MCF 10A (cell line): ENCODE measurements around the gene EMP2. TPM values are rescaled to one million over a fixed set of nuclear protein-coding genes. Genes with fewer than 3 reads are reported as not detected.

ENCODE experiments used
- BruUV-seq: library from RNA; stranded (reverse); fragments of 400-500 nt; replicated peaks from 2 replicates; lab custom pipeline; 2021; lab: Mats Ljungman, UMichigan
- CTCF ChIA-PET: fragments of 300-600 bp; sonication (Branson Sonifier 250); formaldehyde crosslinking; extraction: SDS; loops from one replicate; lab custom pipeline; 2021; ENCODE audit warnings: antibody characterized with exemption, inconsistent platforms; lab: Yijun Ruan, JAX
- POLR2A ChIA-PET: fragments of 300-600, 350-650 bp; sonication (Branson Sonifier 250); formaldehyde crosslinking; extraction: SDS; loops from one replicate; lab custom pipeline; 2020; ENCODE audit warnings: antibody characterized with exemption, inconsistent platforms; lab: Yijun Ruan, JAX
- DNase-seq: peaks from one replicate; pipeline ENCODE4 v3.0.0-alpha.2; 2018; ENCODE audit not compliant: unreplicated experiment
- H3K27ac Mint-ChIP-seq: one replicate; pipeline ENCODE4 v1.8.0; 2022; ENCODE audit warnings: mild to moderate bottlenecking, low read depth, mixed read lengths; ENCODE audit not compliant: unreplicated experiment
- H3K27me3 Mint-ChIP-seq: one replicate; pipeline ENCODE4 v1.8.0; 2022; ENCODE audit warnings: mixed read lengths; ENCODE audit not compliant: insufficient read depth, unreplicated experiment
- H3K36me3 Mint-ChIP-seq: one replicate; pipeline ENCODE4 v1.8.0; 2022; ENCODE audit warnings: mild to moderate bottlenecking, moderate library complexity, mixed read lengths; ENCODE audit not compliant: insufficient read depth, unreplicated experiment
- H3K4me1 Mint-ChIP-seq: one replicate; pipeline ENCODE4 v1.8.0; 2022; ENCODE audit warnings: mixed read lengths; ENCODE audit not compliant: insufficient read depth, unreplicated experiment
- H3K4me3 Mint-ChIP-seq: one replicate; pipeline ENCODE4 v1.8.0; 2022; ENCODE audit warnings: mild to moderate bottlenecking, moderate library complexity, mixed read lengths; ENCODE audit not compliant: unreplicated experiment
- H3K9me3 Mint-ChIP-seq: one replicate; pipeline ENCODE4 v1.8.0; 2022; ENCODE audit warnings: mixed read lengths; ENCODE audit not compliant: unreplicated experiment
- intact Hi-C: fragments of 100-400 bp; cut with micrococcal nuclease; formaldehyde crosslinking; loops from 2 replicates; pipeline ENCODE4 v1.14.1; 2022
- total RNA-seq: library from RNA; stranded (reverse); gene quantifications from 2 replicates; pipeline ENCODE4 v1.2.3, GENCODE V29; 2022
- TF ChIP-seq, protein P1 (sequence below): fragments of 200-600 bp; IDR thresholded peaks from one replicate; pipeline ENCODE4 v1.8.0; 2022; ENCODE audit warnings: antibody characterized with exemption, mild to moderate bottlenecking; ENCODE audit not compliant: unreplicated experiment

EMP2 gene
- total RNA-seq, 1 experiment from 2014 or later: 4.8 TPM

DNA sequence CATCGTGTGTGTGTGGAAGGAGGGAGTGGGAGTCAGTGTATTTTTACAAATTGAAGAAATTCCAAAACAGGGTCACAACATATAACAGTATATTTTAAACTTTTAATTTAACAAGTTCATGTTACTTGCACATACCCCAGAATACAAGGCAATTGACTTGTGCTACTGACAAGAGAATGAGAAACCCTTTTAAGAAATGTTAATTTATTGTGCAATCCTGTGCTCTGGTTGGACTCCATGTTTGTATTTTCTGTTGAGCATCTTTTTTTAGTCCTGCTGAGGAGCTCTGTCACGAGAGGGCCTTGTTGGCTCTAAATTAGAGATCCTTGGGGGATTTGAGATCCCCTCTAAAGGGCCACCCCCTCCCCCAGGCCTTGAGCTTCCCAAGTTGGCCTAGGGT, 1.1 kb upstream of the EMP2 start:
- POLR2A ChIA-PET: no interaction called here
- H3K27ac Mint-ChIP-seq: no peak overlapping the region
- H3K4me1 Mint-ChIP-seq: peaks cover 16% of the 10 kb centered on the region
- BruUV-seq: no TSS peak
- TF ChIP-seq, protein P1, sequence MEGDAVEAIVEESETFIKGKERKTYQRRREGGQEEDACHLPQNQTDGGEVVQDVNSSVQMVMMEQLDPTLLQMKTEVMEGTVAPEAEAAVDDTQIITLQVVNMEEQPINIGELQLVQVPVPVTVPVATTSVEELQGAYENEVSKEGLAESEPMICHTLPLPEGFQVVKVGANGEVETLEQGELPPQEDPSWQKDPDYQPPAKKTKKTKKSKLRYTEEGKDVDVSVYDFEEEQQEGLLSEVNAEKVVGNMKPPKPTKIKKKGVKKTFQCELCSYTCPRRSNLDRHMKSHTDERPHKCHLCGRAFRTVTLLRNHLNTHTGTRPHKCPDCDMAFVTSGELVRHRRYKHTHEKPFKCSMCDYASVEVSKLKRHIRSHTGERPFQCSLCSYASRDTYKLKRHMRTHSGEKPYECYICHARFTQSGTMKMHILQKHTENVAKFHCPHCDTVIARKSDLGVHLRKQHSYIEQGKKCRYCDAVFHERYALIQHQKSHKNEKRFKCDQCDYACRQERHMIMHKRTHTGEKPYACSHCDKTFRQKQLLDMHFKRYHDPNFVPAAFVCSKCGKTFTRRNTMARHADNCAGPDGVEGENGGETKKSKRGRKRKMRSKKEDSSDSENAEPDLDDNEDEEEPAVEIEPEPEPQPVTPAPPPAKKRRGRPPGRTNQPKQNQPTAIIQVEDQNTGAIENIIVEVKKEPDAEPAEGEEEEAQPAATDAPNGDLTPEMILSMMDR: no peak
- H3K27me3 Mint-ChIP-seq: peaks cover 8% of the 10 kb centered on the region
- peak overlapping the region; percentile 73 for H3K4me3 Mint-ChIP-seq
- H3K36me3 Mint-ChIP-seq: no peaks in the 10 kb centered on the region
- DNase-seq: no peak
- intact Hi-C loops: loop anchor here (2.0 kb wide), 1 partner anchor 155 kb away; no protein-coding TSS in a partner anchor
- CTCF ChIA-PET: interaction anchor here (0.5 to 1.0 kb wide), 3 partner anchors 67 to 680 kb away, joined by 3 to 7 read pairs (median 3); no protein-coding TSS in a partner anchor
- no peaks in the 10 kb centered on the region for H3K9me3 Mint-ChIP-seq

DNA sequence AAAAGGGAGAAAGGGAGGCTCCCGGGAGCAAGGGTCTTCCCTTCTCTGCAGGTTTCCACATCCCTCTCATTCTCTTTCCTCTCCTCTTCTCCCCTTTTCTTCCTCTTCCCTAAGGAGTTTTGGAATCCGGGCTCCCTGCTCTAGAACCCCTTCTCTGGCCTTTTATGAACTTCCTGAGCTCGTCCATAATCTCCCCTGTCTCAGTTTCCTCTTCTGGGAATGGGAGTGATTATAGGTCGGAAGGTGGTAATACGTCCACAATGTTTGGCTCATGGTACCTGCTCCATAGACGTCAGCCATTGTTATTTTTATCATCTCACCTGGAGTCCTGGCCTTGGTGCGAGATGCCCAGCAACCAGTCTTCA, 467 bp upstream of the EMP2 start:
- Mint-ChIP-seq H3K4me3 (peak overlapping the region; percentile 73), H3K27ac (no peak overlapping the region), H3K36me3 (no peaks in the 10 kb centered on the region), H3K9me3 (no peaks in the 10 kb centered on the region), H3K27me3 (peaks cover 8% of the 10 kb centered on the region), H3K4me1 (peaks cover 16% of the 10 kb centered on the region)
- no TSS peak for BruUV-seq
- intact Hi-C loops: loop anchor here (2.0 kb wide), 1 partner anchor 156 kb away; no protein-coding TSS in a partner anchor
- CTCF ChIA-PET: interaction anchor here (0.6 to 2.0 kb wide), 12 partner anchors 9 to 451 kb away, joined by 3 to 7 read pairs (median 4); no protein-coding TSS in a partner anchor
- no peak for DNase-seq
- TF ChIP-seq, protein P1: no peak
- POLR2A ChIA-PET: interaction anchor here (1.3 kb wide), 1 partner anchor 37 kb away, joined by 4 read pairs; no protein-coding TSS in a partner anchor

- no peak overlapping the region for H3K27ac Mint-ChIP-seq
- POLR2A ChIA-PET: interaction anchor here (1.2 to 1.3 kb wide), 2 partner anchors 15 to 39 kb away, joined by 3 to 4 read pairs; no protein-coding TSS in a partner anchor
Measured at GRCh38 chr16:10579575-10579964, 828 bp downstream of the EMP2 start.

More at GRCh38 chr16:10579575-10579964, 828 bp downstream of the EMP2 start:
- DNase-seq: no peak
- TF ChIP-seq, protein P1: no peak
- intact Hi-C loops: no loop called here
- no TSS peak for BruUV-seq
- H3K4me1 Mint-ChIP-seq: peaks cover 16% of the 10 kb centered on the region
- peak overlapping the region; percentile 73 for H3K4me3 Mint-ChIP-seq
- CTCF ChIA-PET: interaction anchor here (0.6 to 2.9 kb wide), 13 partner anchors 9 to 339 kb away, joined by 3 to 7 read pairs (median 3); no protein-coding TSS in a partner anchor
- no peaks in the 10 kb centered on the region for H3K9me3 Mint-ChIP-seq
- H3K27me3 Mint-ChIP-seq: peaks cover 8% of the 10 kb centered on the region
- H3K36me3 Mint-ChIP-seq: no peaks in the 10 kb centered on the region
